Esophagus (tissue), 2 donors: ENCODE data around the gene ALDOC. TPM values are rescaled to one million over a fixed set of nuclear protein-coding genes. Genes with fewer than 3 reads are reported as not detected.
A peak's percentile ranks its signal among the peaks of the same experiment; 100 is the strongest.
"Not testable (repeated sequence)": the region's sequence is repeated elsewhere in the genome, so short reads cannot be mapped to it uniquely, and the experiment has no call there.

Experiments
- H3K27ac ChIP-seq, 2 donors: one replicate each; pipeline ENCODE4 v1.5.1; 2013; ENCODE audit warnings: low read depth in 2 of 2, mild to moderate bottlenecking in 2 of 2, inconsistent platforms in 1 of 2, low read length in 1 of 2, moderate library complexity in 1 of 2
- H3K27me3 ChIP-seq, 2 donors: one replicate each; pipeline ENCODE4 v1.6.1; 2013; ENCODE audit warnings: low read length in 2 of 2, control low read depth in 1 of 2, mild to moderate bottlenecking in 1 of 2; ENCODE audit not compliant: insufficient read depth in 2 of 2, control insufficient read depth in 1 of 2
- H3K36me3 ChIP-seq, 2 donors: one replicate each; pipeline ENCODE4 v1.6.1; 2013; ENCODE audit warnings: low read length in 1 of 2; ENCODE audit not compliant: control insufficient read depth in 2 of 2, insufficient read depth in 2 of 2
- H3K4me1 ChIP-seq, 2 donors: one replicate each; pipeline ENCODE4 v1.6.1; 2013; ENCODE audit warnings: low read length in 1 of 2; ENCODE audit not compliant: control insufficient read depth in 2 of 2, insufficient read depth in 2 of 2
- H3K4me3 ChIP-seq, 2 donors: one replicate each; pipeline ENCODE4 v1.5.1; 2013; ENCODE audit warnings: low read length in 2 of 2, mild to moderate bottlenecking in 2 of 2, low read depth in 1 of 2, moderate library complexity in 1 of 2
- H3K9me3 ChIP-seq, 2 donors: one replicate each; pipeline ENCODE4 v1.6.1; 2013; ENCODE audit warnings: mild to moderate bottlenecking in 2 of 2, low read depth in 1 of 2, low read length in 1 of 2, moderate library complexity in 1 of 2; ENCODE audit not compliant: control insufficient read depth in 2 of 2, insufficient read depth in 1 of 2
- WGBS, 2 donors: extraction: QIAGEN DNeasy Blood & Tissue Kit; methylation state at CpG; one replicate each; pipeline ENCODE4 v1.1.7; 2013; 5-methylcytosine and 5-hydroxymethylcytosine counted together
- polyA plus RNA-seq, 2 donors: library from polyadenylated mRNA; stranded (reverse); fragments of 200-250 nt; gene quantifications; one replicate each; pipeline ENCODE4 v1.2.3, GENCODE V29; 2013
- donor health status: healthy with polysubstance abuse.
- donor health status: Bipolar disorder and iron deficiency.

ALDOC gene
- polyA plus RNA-seq, 2 donors = 21.3 to 24.0 TPM

- Histone ChIP-seq H3K9me3 (no peaks in the 10 kb centered on the region), H3K4me1 (no peaks in the 10 kb centered on the region), H3K36me3 (peaks cover 7 to 9% of the 10 kb centered on the region in 2 donors), H3K27ac (no peak overlapping the region), H3K27me3 (no peaks in the 10 kb centered on the region), H3K4me3 (no peak overlapping the region)
- WGBS, 2 donors = 98% methylated on average over 3 of the region's 3 CpGs
Observed at GRCh38 chr17:28585851-28586250, 9.2 kb upstream of the ALDOC start.

GRCh38 chr17:28584434-28584833 lies 7.7 kb upstream of the ALDOC start:
- 80 to 93% methylated on average over 3 of the region's 3 CpGs for WGBS, 2 donors
- no peaks in the 10 kb centered on the region for H3K4me1 ChIP-seq
- H3K4me3 ChIP-seq = no peak overlapping the region
- H3K36me3 ChIP-seq = peaks cover 7 to 11% of the 10 kb centered on the region in 2 donors
- no peak overlapping the region for H3K27ac ChIP-seq
- H3K27me3 ChIP-seq = no peaks in the 10 kb centered on the region
- no peaks in the 10 kb centered on the region for H3K9me3 ChIP-seq

GRCh38 chr17:28582513-28582912 lies 5.8 kb upstream of the ALDOC start:
- Histone ChIP-seq H3K4me1 (no peaks in the 10 kb centered on the region), H3K27me3 (no peaks in the 10 kb centered on the region), H3K4me3 (no peak overlapping the region), H3K27ac (no peak overlapping the region), H3K36me3 (peaks cover 7 to 11% of the 10 kb centered on the region in 2 donors), H3K9me3 (no peaks in the 10 kb centered on the region)
- WGBS, 2 donors = 96 to 97% methylated on average over 2 of the region's 2 CpGs

GRCh38 chr17:28580959-28581358 lies 4.3 kb upstream of the ALDOC start:
- Histone ChIP-seq H3K27ac (no peak overlapping the region), H3K9me3 (no peaks in the 10 kb centered on the region), H3K4me1 (peaks cover 0 to 4% of the 10 kb centered on the region in 2 donors), H3K27me3 (no peaks in the 10 kb centered on the region), H3K36me3 (peaks cover 7 to 11% of the 10 kb centered on the region in 2 donors), H3K4me3 (no peak overlapping the region)
- WGBS, 2 donors = 98 to 99% methylated on average over 3 of the region's 3 CpGs

GRCh38 chr17:28579526-28579925 lies 2.8 kb upstream of the ALDOC start:
- WGBS, 2 donors = 80 to 81% methylated on average over 4 of the region's 4 CpGs
- H3K36me3 ChIP-seq = peaks cover 3 to 8% of the 10 kb centered on the region in 2 donors
- H3K27ac ChIP-seq = no peak overlapping the region
- H3K27me3 ChIP-seq = no peaks in the 10 kb centered on the region
- no peak overlapping the region for H3K4me3 ChIP-seq
- H3K4me1 ChIP-seq = peaks cover 0 to 4% of the 10 kb centered on the region in 2 donors
- H3K9me3 ChIP-seq = no peaks in the 10 kb centered on the region

- Histone ChIP-seq H3K27me3 (no peaks in the 10 kb centered on the region), H3K27ac (no peak overlapping the region), H3K36me3 (peaks cover 0 to 2% of the 10 kb centered on the region in 2 donors), H3K4me1 (peaks cover 0 to 4% of the 10 kb centered on the region in 2 donors), H3K4me3 (no peak overlapping the region), H3K9me3 (no peaks in the 10 kb centered on the region)
- WGBS, 2 donors = 94 to 97% methylated on average over 8 of the region's 8 CpGs
Observed at GRCh38 chr17:28578246-28579195, 1.8 kb upstream of the ALDOC start.

GRCh38 chr17:28577466-28577824 lies 750 bp upstream of the ALDOC start:
- WGBS, 2 donors = 95 to 96% methylated on average over 3 of the region's 3 CpGs

GRCh38 chr17:28576016-28576415 lies 679 bp downstream of the ALDOC start:
- not testable (repeated sequence) for H3K9me3 ChIP-seq, H3K4me3 ChIP-seq, H3K27me3 ChIP-seq, H3K27ac ChIP-seq, H3K36me3 ChIP-seq, H3K4me1 ChIP-seq
- 68 to 70% methylated on average over 3 of the region's 3 CpGs for WGBS, 2 donors

More at GRCh38 chr17:28577466-28577824, 750 bp upstream of the ALDOC start:
- Histone ChIP-seq H3K27ac (peak overlapping the region; percentile 40 to 68), H3K9me3 (no peaks in the 10 kb centered on the region), H3K36me3 (peaks cover 0 to 5% of the 10 kb centered on the region in 2 donors), H3K27me3 (no peaks in the 10 kb centered on the region), H3K4me3 (no peak overlapping the region), H3K4me1 (peaks cover 0 to 4% of the 10 kb centered on the region in 2 donors)

GRCh38 chr17:28575126-28575795 lies 1.4 kb downstream of the ALDOC start:
- Histone ChIP-seq H3K27me3 (no peaks in the 10 kb centered on the region), H3K36me3 (peaks cover 0 to 5% of the 10 kb centered on the region in 2 donors), H3K4me3 (no peak overlapping the region), H3K27ac (no peak overlapping the region), H3K4me1 (peaks cover 0 to 4% of the 10 kb centered on the region in 2 donors), H3K9me3 (no peaks in the 10 kb centered on the region)
- 94% methylated on average over 14 of the region's 14 CpGs for WGBS, 2 donors
